G401 (cell line): ENCODE results near the gene RABL6. TPM values are rescaled to one million over a fixed set of nuclear protein-coding genes. Genes with fewer than 3 reads are reported as not detected.

ENCODE experiments used
- DNase-seq: peaks from one replicate; pipeline ENCODE4 v3.0.0-alpha.2; 2015; ENCODE audit warnings: low spot score
- in situ Hi-C: cut with HindIII; loops from 2 replicates; pipeline ENCODE4 v1.10.0; 2016; ENCODE audit warnings: low sequenced_read_pairs, mixed read lengths
- total RNA-seq: library from RNA; depleted of rRNA; stranded (reverse); fragments of >200 nt; shearing (Covaris generic); gene quantifications from 2 replicates; pipeline ENCODE4 v1.2.3, GENCODE V29; 2014

The RABL6 gene
- total RNA-seq, 1 experiment from 2014 or later, result 222 TPM

DNA sequence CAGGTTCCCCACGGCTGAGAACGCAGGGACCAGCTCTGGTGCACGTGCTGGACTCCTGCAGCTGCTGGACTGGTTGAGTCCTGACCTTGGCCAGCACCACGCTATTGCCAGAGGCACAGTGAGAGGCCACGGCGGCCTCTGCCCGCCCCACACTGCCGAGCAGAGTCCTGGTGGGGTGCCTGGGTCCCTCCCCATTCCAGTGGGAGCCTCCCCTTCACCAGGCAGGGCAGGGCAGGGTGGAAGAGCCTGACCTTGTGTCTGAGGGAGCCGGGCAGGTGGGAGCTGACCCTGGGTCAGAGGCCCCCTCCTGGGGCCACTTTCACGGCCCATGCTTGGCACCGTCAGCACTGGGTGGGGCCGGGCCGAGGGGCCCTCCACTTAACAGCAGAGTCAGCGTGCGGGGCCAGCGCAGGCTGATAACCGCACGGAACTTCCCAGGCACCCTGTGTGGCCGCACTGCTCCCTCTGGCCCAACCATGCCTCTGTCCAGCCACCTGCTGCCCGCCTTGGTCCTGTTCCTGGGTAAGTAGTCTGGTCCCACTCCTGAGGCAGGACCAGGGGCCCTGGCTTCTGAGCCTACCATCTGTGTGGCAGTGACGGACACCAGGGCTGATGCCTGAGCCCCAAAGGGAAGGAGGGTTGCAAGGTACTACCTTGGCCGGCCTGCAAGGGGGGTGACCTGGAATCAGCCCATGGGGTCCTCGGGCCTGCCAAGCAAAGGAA is 44.4 kb downstream of the RABL6 start, which contains the start of gene MAMDC4:
TSS of gene MAMDC4 (plus strand) at position 406 of the 723 bp plus-strand sequence. CDS start at position 477, 71 bp downstream.
- DNase-seq, result no peak
- in situ Hi-C loops, result no loop called here

DNA sequence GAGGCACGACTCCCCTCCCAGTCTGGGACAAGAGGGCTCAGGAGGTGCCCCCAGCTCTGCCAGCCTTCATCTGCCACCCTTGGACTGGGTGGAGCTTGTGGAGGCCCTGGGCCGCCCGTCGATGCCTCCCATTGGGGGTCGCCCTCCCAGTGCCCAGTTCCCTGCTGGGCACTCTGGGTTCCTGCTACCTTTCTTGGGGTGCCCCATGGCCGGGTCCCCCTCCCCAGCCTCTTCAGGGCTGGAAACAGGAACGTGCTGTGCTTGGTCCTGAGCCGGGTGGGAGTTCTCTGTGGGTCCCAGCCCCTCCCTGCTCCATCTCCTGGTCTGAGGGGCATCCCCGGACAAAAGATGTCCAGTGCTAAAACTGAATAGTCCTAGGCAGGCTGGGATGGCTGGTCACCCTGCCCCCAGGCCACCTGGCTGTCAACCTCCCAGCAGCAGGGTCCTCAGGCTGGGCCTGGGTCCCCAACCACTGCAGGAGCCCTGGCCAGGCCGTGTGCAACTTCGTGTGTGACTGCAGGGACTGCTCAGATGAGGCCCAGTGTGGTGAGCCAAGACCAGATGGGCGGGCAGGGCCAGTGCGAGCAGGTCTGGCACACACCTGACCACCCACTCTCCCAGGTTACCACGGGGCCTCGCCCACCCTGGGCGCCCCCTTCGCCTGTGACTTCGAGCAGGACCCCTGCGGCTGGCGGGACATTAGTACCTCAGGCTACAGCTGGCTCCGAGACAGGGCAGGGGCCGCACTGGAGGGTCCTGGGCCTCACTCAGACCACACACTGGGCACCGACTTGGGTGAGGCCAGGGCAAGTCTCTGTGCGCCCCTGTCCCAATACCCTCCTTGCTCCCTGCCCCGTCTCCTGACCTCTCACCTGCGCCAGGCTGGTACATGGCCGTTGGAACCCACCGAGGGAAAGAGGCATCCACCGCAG is 45.2 kb downstream of the RABL6 start:
- in situ Hi-C loops, result no loop called here
- no peak for DNase-seq

DNA sequence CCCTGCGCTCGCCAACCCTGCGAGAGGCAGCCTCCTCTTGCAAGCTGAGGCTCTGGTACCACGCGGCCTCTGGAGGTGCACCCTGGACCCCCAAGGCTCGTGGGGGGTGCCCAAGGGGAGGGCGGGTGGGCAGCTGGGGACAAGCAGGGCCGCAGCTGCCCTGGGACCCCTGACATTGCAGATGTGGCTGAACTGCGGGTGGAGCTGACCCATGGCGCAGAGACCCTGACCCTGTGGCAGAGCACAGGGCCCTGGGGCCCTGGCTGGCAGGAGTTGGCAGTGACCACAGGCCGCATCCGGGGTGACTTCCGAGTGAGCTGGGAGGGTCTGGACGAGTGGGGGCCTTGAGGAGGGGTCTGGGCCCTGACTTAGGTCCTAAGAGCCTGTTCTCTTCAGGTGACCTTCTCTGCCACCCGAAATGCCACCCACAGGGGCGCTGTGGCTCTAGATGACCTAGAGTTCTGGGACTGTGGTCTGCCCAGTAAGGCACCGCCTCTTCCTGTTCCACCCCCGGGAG is 45.9 kb downstream of the RABL6 start:
- no peak for DNase-seq
- in situ Hi-C loops, result no loop called here

DNA sequence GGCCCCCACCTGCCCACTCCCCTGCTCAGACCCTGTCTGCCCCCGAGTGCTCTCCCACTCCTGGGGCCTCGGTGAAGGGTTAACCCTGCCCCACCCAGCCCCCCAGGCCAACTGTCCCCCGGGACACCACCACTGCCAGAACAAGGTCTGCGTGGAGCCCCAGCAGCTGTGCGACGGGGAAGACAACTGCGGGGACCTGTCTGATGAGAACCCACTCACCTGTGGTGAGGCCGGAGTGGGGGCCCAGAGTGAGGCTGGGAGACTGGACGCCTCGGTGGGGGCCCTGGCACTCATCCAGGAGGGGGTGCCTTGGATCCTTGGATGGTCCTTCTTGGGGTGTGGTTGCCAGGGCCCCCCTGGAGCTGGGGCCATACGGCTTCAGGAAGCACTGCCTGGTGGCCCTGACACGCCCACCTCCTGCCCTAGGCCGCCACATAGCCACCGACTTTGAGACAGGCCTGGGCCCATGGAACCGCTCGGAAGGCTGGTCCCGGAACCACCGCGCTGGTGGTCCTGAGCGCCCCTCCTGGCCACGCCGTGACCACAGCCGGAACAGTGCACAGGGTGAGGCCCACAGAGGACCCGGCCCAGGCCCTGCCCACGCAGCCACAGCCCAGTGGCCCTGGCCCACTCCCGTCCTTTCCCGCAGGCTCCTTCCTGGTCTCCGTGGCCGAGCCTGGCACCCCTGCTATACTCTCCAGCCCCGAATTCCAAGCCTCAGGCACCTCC is 46.5 kb downstream of the RABL6 start:
- in situ Hi-C loops, result no loop called here
- no peak for DNase-seq

DNA sequence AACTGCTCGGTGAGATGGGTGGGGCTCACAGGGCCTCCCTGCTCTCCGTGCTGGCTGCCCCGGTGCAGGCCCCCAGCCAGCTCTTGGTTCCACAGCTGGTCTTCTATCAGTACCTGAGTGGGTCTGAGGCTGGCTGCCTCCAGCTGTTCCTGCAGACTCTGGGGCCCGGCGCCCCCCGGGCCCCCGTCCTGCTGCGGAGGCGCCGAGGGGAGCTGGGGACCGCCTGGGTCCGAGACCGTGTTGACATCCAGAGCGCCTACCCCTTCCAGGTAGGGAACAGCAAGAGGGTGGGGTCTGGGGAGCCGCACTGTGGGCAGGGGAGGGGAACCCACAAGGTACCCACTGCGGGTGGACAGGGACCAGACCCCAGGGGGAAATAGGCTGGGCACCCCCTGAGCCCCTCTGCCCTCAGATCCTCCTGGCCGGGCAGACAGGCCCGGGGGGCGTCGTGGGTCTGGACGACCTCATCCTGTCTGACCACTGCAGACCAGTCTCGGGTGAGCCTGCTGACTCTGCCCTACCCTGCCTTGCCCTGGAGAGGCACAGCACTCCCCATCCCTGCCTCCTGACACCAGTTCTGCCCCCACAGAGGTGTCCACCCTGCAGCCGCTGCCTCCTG is 47.2 kb downstream of the RABL6 start:
- in situ Hi-C loops, result no loop called here
- no peak for DNase-seq

DNA sequence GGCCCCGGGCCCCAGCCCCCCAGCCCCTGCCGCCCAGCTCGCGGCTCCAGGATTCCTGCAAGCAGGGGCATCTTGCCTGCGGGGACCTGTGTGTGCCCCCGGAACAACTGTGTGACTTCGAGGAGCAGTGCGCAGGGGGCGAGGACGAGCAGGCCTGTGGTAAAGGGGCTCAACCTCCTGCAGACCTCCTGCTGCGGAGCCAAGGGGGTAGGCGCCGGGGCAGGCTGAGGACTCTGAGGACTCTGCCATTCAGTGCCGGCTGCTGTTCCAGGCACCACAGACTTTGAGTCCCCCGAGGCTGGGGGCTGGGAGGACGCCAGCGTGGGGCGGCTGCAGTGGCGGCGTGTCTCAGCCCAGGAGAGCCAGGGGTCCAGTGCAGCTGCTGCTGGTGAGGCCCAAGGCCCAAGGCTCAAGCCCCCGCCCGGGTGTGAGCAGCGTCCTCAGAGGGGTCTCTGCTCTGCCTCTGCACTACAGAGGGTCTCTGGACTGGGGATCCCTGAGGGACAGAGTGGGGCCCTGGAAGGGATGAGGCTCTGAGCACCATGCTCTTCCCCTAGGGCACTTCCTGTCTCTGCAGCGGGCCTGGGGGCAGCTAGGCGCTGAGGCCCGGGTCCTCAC is 47.8 kb downstream of the RABL6 start:
- in situ Hi-C loops, result no loop called here
- no peak for DNase-seq

DNA sequence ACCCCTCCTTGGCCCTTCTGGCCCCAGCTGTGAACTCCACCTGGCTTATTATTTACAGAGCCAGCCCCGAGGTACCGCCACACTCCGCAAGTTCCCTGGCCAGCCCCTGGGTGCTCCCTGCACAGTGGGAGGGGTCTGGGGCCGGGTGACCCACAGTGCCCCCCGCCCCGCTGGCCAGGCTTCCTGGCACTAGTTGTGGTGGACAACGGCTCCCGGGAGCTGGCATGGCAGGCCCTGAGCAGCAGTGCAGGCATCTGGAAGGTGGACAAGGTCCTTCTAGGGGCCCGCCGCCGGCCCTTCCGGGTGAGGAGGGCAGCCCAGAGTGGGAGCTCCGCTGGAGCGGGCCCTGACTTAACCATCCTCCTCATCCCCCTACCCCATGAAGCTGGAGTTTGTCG is 48.3 kb downstream of the RABL6 start:
- DNase-seq, result no peak
- in situ Hi-C loops, result no loop called here

DNA sequence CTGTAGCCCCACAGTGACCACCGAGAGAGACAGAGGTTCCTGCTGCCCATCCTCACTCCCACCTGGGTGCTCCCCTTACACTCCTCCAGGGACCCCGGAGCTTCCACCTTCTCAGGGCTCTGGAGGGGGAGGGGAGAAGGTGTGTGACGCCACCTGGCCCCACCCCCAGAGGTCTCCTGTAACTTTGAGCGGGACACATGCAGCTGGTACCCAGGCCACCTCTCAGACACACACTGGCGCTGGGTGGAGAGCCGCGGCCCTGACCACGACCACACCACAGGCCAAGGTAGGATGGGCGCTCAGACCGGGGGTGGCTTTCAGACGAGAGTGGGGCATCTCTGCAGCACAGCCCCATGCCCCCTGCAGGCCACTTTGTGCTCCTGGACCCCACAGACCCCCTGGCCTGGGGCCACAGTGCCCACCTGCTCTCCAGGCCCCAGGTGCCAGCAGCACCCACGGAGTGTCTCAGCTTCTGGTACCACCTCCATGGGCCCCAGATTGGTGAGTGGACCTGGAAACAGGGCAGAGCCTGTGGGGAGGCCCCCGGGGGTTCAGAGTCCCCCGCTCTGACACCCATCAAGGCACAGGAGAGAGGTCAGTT is 48.9 kb downstream of the RABL6 start:
- DNase-seq, result no peak
- in situ Hi-C loops, result no loop called here

DNA sequence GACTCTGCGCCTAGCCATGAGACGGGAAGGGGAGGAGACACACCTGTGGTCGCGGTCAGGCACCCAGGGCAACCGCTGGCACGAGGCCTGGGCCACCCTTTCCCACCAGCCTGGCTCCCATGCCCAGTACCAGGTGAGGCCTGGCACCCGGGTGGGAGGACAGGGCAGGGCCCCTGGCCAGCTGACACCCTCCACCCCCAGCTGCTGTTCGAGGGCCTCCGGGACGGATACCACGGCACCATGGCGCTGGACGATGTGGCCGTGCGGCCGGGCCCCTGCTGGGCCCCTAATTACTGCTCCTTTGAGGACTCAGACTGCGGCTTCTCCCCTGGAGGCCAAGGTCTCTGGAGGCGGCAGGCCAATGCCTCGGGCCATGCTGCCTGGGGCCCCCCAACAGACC is 49.4 kb downstream of the RABL6 start:
- DNase-seq, result no peak
- in situ Hi-C loops, result no loop called here

DNA sequence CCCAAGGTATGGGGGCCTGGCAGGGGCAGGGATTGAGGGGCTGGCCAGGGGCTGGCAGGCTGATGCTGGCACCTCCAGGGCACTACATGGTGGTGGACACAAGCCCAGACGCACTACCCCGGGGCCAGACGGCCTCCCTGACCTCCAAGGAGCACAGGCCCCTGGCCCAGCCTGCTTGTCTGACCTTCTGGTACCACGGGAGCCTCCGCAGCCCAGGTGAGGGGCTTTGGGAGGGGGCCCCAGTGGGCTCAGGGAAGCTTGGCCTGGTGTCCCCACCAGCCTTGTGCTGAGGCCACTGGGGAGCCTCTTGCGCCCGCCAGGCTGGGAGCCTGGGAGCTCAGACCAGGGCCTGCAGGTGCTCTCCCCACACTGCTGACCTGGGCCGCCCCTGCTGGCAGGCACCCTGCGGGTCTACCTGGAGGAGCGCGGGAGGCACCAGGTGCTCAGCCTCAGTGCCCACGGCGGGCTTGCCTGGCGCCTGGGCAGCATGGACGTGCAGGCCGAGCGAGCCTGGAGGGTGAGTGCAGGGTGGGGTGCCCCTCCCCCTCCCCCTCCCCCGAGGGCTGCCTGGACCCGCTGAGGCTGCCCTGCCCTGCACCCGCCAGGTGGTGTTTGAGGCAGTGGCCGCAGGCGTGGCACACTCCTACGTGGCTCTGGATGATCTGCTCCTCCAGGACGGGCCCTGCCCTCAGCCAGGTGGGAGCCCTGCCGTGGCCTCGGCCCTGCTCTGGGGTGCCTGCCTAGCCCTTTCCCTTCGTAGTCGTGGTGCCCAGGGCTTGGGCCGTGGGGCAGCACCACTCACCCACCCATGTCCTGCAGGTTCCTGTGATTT is 50.0 kb downstream of the RABL6 start:
- no peak for DNase-seq
- in situ Hi-C loops, result no loop called here

DNA sequence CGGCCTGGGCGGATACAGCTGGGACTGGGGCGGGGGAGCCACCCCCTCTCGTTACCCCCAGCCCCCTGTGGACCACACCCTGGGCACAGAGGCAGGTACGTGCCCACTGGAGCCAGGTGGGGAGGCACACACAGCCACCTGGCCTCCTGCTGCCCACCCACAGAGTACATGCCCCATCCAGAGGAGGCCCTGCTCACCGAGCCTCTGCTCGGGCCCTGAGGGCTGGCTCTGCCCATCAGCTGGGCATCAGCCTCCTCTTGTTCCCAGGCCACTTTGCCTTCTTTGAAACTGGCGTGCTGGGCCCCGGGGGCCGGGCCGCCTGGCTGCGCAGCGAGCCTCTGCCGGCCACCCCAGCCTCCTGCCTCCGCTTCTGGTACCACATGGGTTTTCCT is 50.7 kb downstream of the RABL6 start:
- in situ Hi-C loops, result no loop called here
- DNase-seq, result no peak

DNA sequence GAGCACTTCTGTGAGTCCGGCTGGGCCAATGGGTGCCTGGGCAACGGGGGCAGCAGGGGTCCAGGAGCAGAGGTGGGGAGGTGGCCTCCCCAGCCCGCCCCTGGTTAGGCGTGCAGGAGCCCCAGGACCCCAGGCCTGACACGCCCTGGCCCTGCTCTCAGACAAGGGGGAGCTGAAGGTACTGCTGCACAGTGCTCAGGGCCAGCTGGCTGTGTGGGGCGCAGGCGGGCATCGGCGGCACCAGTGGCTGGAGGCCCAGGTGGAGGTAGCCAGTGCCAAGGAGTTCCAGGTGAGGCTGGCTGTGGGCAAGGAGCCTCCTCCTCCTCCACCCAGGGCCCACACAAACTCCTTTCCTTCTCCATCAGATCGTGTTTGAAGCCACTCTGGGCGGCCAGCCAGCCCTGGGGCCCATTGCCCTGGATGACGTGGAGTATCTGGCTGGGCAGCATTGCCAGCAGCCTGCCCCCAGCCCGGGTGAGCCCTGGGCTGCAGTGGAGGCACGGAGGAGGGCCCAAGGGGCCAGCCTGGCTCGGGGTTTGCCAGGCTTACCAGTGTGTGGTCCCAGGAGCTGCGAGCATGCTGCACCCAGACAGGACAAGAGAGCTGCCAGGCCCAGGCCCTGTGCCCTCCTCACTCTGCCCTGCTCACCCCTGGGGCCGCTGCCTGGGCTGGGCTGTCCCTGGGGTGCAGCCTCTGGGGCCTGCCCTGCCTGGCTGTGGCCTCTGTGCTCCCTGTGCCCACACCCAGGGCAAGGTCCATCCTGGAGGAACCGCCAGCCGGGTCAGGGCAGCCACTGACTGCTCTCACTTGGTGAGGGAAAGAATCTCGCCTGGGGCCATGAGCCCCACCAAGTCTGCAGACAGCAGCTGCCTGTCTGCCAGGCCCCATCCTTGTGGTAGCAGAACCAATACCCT is 51.4 kb downstream of the RABL6 start:
- in situ Hi-C loops, result no loop called here
- DNase-seq, result peak; percentile 81

DNA sequence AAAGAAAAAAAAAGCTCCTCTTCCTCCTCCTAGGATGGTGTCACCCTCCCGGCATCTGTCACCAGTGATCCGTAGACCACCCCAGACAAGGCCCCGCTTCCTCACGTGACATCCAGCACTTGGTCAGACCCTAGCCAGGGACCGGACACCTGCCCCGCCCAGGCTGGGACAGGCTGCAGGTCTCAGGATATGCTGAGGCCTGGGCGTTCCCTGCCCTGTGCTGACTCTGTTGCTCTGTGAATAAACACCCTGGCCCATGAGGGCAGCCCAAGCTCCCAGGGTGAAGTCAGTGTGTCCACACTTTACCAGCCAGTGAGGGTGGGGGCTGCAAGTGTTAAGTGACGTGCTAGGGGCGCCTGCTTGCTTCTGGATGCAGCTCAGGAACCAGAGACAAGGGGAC is 52.8 kb downstream of the RABL6 start:
- no peak for DNase-seq
- in situ Hi-C loops, result no loop called here

DNA sequence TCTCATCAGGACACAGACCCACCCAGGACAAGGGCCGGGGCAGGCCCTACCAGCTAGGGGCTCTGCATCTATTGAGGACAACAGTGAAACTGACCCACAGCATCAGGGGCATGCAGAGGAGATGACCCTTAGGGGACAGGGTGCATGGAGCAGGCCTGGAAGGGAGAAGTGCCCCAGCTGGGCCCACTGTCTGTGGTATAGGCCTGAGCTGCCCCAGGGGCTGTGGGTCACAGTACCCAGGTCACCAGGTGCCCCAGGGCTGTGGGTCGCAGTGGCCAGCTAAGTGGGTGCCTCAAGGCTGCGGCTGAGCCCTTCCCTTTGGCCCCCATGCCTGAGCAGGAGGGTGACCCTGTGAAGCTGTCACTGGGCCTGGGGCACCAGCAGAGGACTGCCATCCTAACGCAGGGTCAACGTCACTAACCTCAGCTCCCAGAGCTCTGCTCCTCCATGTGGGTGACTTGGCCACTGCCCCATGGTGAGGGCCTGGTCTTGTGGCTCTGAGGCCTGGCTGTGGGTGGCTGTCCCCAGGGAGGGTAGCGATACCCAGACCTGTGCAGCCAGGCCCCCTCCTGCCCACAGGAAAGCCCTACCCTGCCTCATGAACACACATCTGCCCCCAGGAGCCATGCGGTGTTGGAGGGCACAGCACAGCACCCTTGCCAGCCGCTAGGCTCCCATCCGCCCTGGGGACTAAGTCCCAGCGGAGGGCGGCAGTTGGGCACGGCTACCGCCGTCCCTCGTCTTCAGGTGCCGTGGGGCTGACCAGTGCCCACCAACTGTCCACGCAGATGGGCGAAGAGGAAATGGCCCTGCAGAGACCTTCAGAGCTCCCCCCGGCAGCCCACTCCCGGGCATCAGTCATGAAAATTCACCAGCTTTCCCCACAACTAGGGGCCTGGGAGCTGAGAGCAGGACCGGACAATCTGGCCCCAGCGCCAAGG is 53.5 kb downstream of the RABL6 start:
- DNase-seq, result no peak

DNA sequence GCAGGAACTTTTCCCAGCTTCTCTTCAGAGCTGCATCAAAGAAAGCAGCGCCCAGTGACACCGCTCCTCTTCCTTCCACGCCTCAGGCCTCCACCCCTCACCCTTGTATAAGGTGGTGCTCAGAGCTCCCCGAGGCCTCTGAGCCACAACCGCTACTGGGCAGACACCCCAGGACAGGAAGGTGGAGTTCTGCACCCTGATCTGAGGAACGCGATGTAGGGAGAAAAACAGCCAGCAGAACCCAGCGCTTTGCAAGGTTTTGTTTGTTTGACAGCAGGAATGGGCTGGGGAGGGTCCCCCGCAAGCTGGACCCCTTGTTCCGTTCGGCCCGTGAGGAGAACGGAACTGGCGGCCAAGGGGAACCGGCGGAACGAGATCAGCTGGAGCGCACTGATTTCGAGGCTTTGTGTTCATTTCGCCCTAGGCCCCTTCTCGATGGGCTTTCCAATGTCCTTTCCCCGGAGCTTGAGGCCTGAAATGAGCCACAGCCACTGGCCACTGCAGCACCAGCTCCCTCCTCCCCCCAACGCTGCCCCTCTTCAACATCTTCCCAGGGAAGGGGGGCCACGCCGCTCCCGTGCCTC is 54.2 kb downstream of the RABL6 start:
- no peak for DNase-seq
- in situ Hi-C loops, result no loop called here

More for the DNA sequence above, 53.5 kb downstream of the RABL6 start:
- in situ Hi-C loops, result no loop called here
